ENCODE data around the gene MERTK. TPM values are rescaled to one million over a fixed set of nuclear protein-coding genes. Genes with fewer than 3 reads are reported as not detected.

MERTK gene
- total RNA-seq, 1 experiment from 2014 or later = 18.4 TPM

- DNase-seq (ENCODE audit: low spot score) = peak; percentile 98
- intact Hi-C loops (cut with micrococcal nuclease; ENCODE audit: unreplicated experiment) = loop anchor here (5.0 kb wide), 1 partner anchor 526 kb away; the partner anchor contains the start of gene CHCHD5
- Histone ChIP-seq H3K4me3 (ENCODE audit: low read depth, low read length, poor library complexity, severe bottlenecking) (peak overlapping the region; percentile 99), H3K4me1 (ENCODE audit: insufficient read depth, low read length, poor library complexity, severe bottlenecking) (peaks cover 21% of the 10 kb centered on the region), H3K9me3 (ENCODE audit: low read depth, low read length, poor library complexity, severe bottlenecking) (no peaks in the 10 kb centered on the region), H3K36me3 (ENCODE audit: insufficient read depth, low read length, poor library complexity, severe bottlenecking) (peaks cover 5% of the 10 kb centered on the region), H3K27ac (ENCODE audit: low read depth, low read length, poor library complexity, severe bottlenecking) (peak overlapping the region; percentile 95), H3K27me3 (replicated peaks; ENCODE audit: insufficient read depth, low read depth, low read length, poor library complexity) (no peaks in the 10 kb centered on the region)
- CTCF ChIA-PET = no interaction called here
- BruUV-seq (replicated peaks) = TSS peak; percentile 64
- POLR2A ChIA-PET (ENCODE audit: low non-redundant PET) = no interaction called here
- TF ChIP-seq CTCF (conservative IDR thresholded peaks at IDR 0.05; ENCODE audit: low read depth, low read length) (no peak), EZH2 (IDR thresholded peaks at IDR 0.05; ENCODE audit: borderline replicate concordance, low read depth, low read length, poor library complexity, severe bottlenecking) (no peak)
Observed at GRCh38 chr2:112055730-112056625, 157.6 kb downstream of the MERTK start.

GRCh38 chr2:112056626-112056987 lies 158.2 kb downstream of the MERTK start:
- H3K9me3 ChIP-seq (ENCODE audit: low read depth, low read length, poor library complexity, severe bottlenecking) = no peaks in the 10 kb centered on the region
- no peak for TF ChIP-seq EZH2 (IDR thresholded peaks at IDR 0.05; ENCODE audit: borderline replicate concordance, low read depth, low read length, poor library complexity, severe bottlenecking)
- POLR2A ChIA-PET (ENCODE audit: low non-redundant PET) = no interaction called here
- no peak for DNase-seq (ENCODE audit: low spot score)
- H3K27me3 ChIP-seq (replicated peaks; ENCODE audit: insufficient read depth, low read depth, low read length, poor library complexity) = no peaks in the 10 kb centered on the region
- peak overlapping the region; percentile 95 for H3K27ac ChIP-seq (ENCODE audit: low read depth, low read length, poor library complexity, severe bottlenecking)
- CTCF ChIA-PET = no interaction called here
- intact Hi-C loops (cut with micrococcal nuclease; ENCODE audit: unreplicated experiment) = loop anchor here (5.0 kb wide), 1 partner anchor 526 kb away; the partner anchor contains the start of gene CHCHD5
- peaks cover 21% of the 10 kb centered on the region for H3K4me1 ChIP-seq (ENCODE audit: insufficient read depth, low read length, poor library complexity, severe bottlenecking)
- peaks cover 5% of the 10 kb centered on the region for H3K36me3 ChIP-seq (ENCODE audit: insufficient read depth, low read length, poor library complexity, severe bottlenecking)
- TSS peak; percentile 46 for BruUV-seq (replicated peaks)
- peak overlapping the region; percentile 99 for H3K4me3 ChIP-seq (ENCODE audit: low read depth, low read length, poor library complexity, severe bottlenecking)

- no peak for DNase-seq (ENCODE audit: low spot score)
- Histone ChIP-seq H3K27me3 (replicated peaks; ENCODE audit: insufficient read depth, low read depth, low read length, poor library complexity) (no peaks in the 10 kb centered on the region), H3K36me3 (ENCODE audit: insufficient read depth, low read length, poor library complexity, severe bottlenecking) (peaks cover 20% of the 10 kb centered on the region), H3K9me3 (ENCODE audit: low read depth, low read length, poor library complexity, severe bottlenecking) (no peaks in the 10 kb centered on the region), H3K27ac (ENCODE audit: low read depth, low read length, poor library complexity, severe bottlenecking) (peak overlapping the region; percentile 2), H3K4me3 (ENCODE audit: low read depth, low read length, poor library complexity, severe bottlenecking) (no peak overlapping the region), H3K4me1 (ENCODE audit: insufficient read depth, low read length, poor library complexity, severe bottlenecking) (peaks cover 13% of the 10 kb centered on the region)
- ChIA-PET POLR2A (ENCODE audit: low non-redundant PET) (no interaction called here), CTCF (no interaction called here)
- intact Hi-C loops (cut with micrococcal nuclease; ENCODE audit: unreplicated experiment) = loop anchor here (5.0 kb wide), 1 partner anchor 523 kb away; the partner anchor contains the start of gene CHCHD5
- BruUV-seq (replicated peaks) = no TSS peak
- TF ChIP-seq CTCF (conservative IDR thresholded peaks at IDR 0.05; ENCODE audit: low read depth, low read length) (no peak), EZH2 (IDR thresholded peaks at IDR 0.05; ENCODE audit: borderline replicate concordance, low read depth, low read length, poor library complexity, severe bottlenecking) (no peak)
Observed at GRCh38 chr2:112059671-112060070, 161.3 kb downstream of the MERTK start.

Measured in A673 (cell line).